Stimulated activated CD4-positive, alpha-beta T cell treated with anti-CD3 and anti-CD28 coated beads, Interleukin-1b, Interleukin-23, amount 100 ng/mL, for 24 hours (primary cell): ENCODE measurements around the gene GNG13.

ENCODE experiments used
- DNase-seq, 4 experiments: peaks; one replicate each; pipeline ENCODE4 v3.0.0-alpha.2; 2020; ENCODE audit warnings: low read depth in 4 of 4, low spot score in 1 of 4

The GNG13 gene

GRCh38 chr16:815861-816260, 15.3 kb upstream of the GNG13 start:
- DNase-seq, result no peak

GRCh38 chr16:814974-815373, 14.4 kb upstream of the GNG13 start:
- DNase-seq, result no peak

GRCh38 chr16:813916-814412, 13.4 kb upstream of the GNG13 start:
- DNase-seq, result no peak

GRCh38 chr16:813204-813915, 12.8 kb upstream of the GNG13 start:
- DNase-seq, result peak in 3 of 4 experiments; percentile 39 to 48 (median 40)

- DNase-seq, result no peak
These were observed 7.5 kb upstream of the GNG13 start for GRCh38 chr16:808085-808386.

- peak; percentile 60 to 79 (median 77) for DNase-seq
These were observed 7.0 kb upstream of the GNG13 start for GRCh38 chr16:807347-808084.

- DNase-seq, result no peak
These were observed 4.9 kb upstream of the GNG13 start for GRCh38 chr16:805474-805873.

GRCh38 chr16:804193-805048, 3.9 kb upstream of the GNG13 start:
- DNase-seq, result no peak

GRCh38 chr16:803754-804080, 3.2 kb upstream of the GNG13 start:
- no peak for DNase-seq

- no peak for DNase-seq
These were observed 2.6 kb upstream of the GNG13 start for GRCh38 chr16:802914-803753.

GRCh38 chr16:802461-802860, 1.9 kb upstream of the GNG13 start:
- DNase-seq, result no peak

- no peak for DNase-seq
These were observed 1.2 kb upstream of the GNG13 start for GRCh38 chr16:801584-802363.

- DNase-seq, result no peak
These were observed 439 bp upstream of the GNG13 start for GRCh38 chr16:800834-801511.

- no peak for DNase-seq
These were observed 1.2 kb downstream of the GNG13 start for GRCh38 chr16:799111-799947.

GRCh38 chr16:798666-799065, 1.9 kb downstream of the GNG13 start:
- no peak for DNase-seq

- no peak for DNase-seq
These were observed 2.8 kb downstream of the GNG13 start for GRCh38 chr16:797686-798085.

GRCh38 chr16:797120-797420, 3.5 kb downstream of the GNG13 start:
- peak in 1 of 4 experiments; percentile 34 for DNase-seq

- DNase-seq, result no peak
These were observed 4.0 kb downstream of the GNG13 start for GRCh38 chr16:796296-797119.
